SK-N-SH (cell line): ENCODE data around the gene FOXP1.
"Not testable (repeated sequence)": the region's sequence is repeated elsewhere in the genome, so short reads cannot be mapped to it uniquely, and the experiment has no call there.

ENCODE experiments used
- CTCF ChIP-seq: fragments of 200-600 bp; sonication (generic); IDR thresholded peaks from 2 replicates; pipeline ENCODE4 v1.6.1; 2017; ENCODE audit warnings: antibody characterized with exemption, mild to moderate bottlenecking, moderate library complexity
- EP300 ChIP-seq, 2 experiments: IDR thresholded peaks; 2 replicates each; pipeline versions ENCODE4 v1.4.0 to v1.6.1; 2012; ENCODE audit warnings: borderline replicate concordance in 1 of 2, low read depth in 1 of 2, low read length in 1 of 2
- FOSL2 ChIP-seq: IDR thresholded peaks from 2 replicates; pipeline ENCODE4 v1.4.0; 2012; ENCODE audit warnings: low read depth, mild to moderate bottlenecking, moderate library complexity, borderline replicate concordance
- MAX ChIP-seq: IDR thresholded peaks from 2 replicates; pipeline ENCODE4 v1.4.0; 2012; ENCODE audit warnings: low read depth
- NRF1 ChIP-seq: IDR thresholded peaks from 2 replicates; pipeline ENCODE4 v1.6.1; 2012; ENCODE audit warnings: low read depth, mild to moderate bottlenecking, low read length
- RCOR1 ChIP-seq: fragments of 150-350 bp; IDR thresholded peaks from 2 replicates; pipeline ENCODE4 v1.6.1; 2017; ENCODE audit warnings: antibody characterized with exemption, low read length
- RFX5 ChIP-seq: IDR thresholded peaks from 2 replicates; pipeline ENCODE4 v1.6.1; 2012; ENCODE audit warnings: mild to moderate bottlenecking, improper control_type of control experiment, low read length
- RXRA ChIP-seq: IDR thresholded peaks from 2 replicates; pipeline ENCODE4 v1.4.0; 2012; ENCODE audit warnings: low read depth, mild to moderate bottlenecking, borderline replicate concordance
- TAF1 ChIP-seq: IDR thresholded peaks from 2 replicates; pipeline ENCODE4 v1.6.1; 2012; ENCODE audit warnings: low read depth, mild to moderate bottlenecking, low read length, moderate library complexity, borderline replicate concordance
- TEAD4 ChIP-seq: IDR thresholded peaks from 2 replicates; pipeline ENCODE4 v1.4.0; 2012; ENCODE audit warnings: mild to moderate bottlenecking, borderline replicate concordance; ENCODE audit not compliant: insufficient read depth
- USF2 ChIP-seq: fragments of 150-350 bp; IDR thresholded peaks from 2 replicates; pipeline ENCODE4 v1.6.1; 2017; ENCODE audit warnings: antibody characterized with exemption, low read length, low read depth, borderline replicate concordance

GRCh38 chr3:71324224-71324623 lies 259.3 kb downstream of the FOXP1 start:
- TF ChIP-seq CTCF; USF2; FOSL2; EP300 (IDR thresholded peaks at IDR 0.05; ENCODE audit: borderline replicate concordance in 1 of 2, low read depth in 1 of 2, low read length in 1 of 2); NRF1; TAF1; MAX; RXRA; RCOR1; RFX5; TEAD4: not testable (repeated sequence)
